ENCODE data around the gene THSD4.

- TF ChIP-seq, protein P1, sequence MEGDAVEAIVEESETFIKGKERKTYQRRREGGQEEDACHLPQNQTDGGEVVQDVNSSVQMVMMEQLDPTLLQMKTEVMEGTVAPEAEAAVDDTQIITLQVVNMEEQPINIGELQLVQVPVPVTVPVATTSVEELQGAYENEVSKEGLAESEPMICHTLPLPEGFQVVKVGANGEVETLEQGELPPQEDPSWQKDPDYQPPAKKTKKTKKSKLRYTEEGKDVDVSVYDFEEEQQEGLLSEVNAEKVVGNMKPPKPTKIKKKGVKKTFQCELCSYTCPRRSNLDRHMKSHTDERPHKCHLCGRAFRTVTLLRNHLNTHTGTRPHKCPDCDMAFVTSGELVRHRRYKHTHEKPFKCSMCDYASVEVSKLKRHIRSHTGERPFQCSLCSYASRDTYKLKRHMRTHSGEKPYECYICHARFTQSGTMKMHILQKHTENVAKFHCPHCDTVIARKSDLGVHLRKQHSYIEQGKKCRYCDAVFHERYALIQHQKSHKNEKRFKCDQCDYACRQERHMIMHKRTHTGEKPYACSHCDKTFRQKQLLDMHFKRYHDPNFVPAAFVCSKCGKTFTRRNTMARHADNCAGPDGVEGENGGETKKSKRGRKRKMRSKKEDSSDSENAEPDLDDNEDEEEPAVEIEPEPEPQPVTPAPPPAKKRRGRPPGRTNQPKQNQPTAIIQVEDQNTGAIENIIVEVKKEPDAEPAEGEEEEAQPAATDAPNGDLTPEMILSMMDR (IDR thresholded peaks at IDR 0.05): no peak
- TF ChIP-seq POLR2AphosphoS5 (IDR thresholded peaks at IDR 0.05): no peak
- no peak for TF ChIP-seq EP300 (IDR thresholded peaks at IDR 0.05)
Observed at GRCh38 chr15:71736286-71736947, 621.1 kb downstream of the THSD4 start.

All from sigmoid colon (tissue), 4 donors.